ENCODE data around the gene EGFR. TPM values are rescaled to one million over a fixed set of nuclear protein-coding genes. Genes with fewer than 3 reads are reported as not detected.

EGFR gene
- total RNA-seq, 4 donors from 2014 or later = 36.4 to 73.6 (median 38.7) TPM

GRCh38 chr7:55172881-55173609 lies 154.2 kb downstream of the EGFR start:
- H3K4me1 ChIP-seq = peaks cover 0 to 10% of the 10 kb centered on the region in 2 donors
- DNase-seq = no peak
- no peak overlapping the region for H3K4me3 ChIP-seq
- no peaks in the 10 kb centered on the region for H3K9me3 ChIP-seq
- no peak for TF ChIP-seq POLR2A (IDR thresholded peaks at IDR 0.05)
- TF ChIP-seq CTCF (IDR thresholded peaks at IDR 0.05) = no peak
- H3K36me3 ChIP-seq = no peaks in the 10 kb centered on the region
- intact Hi-C loops (cut with DNase I; ENCODE audit: low total_unique reads) = no loop called here
- H3K27ac ChIP-seq = no peak overlapping the region
- H3K27me3 ChIP-seq = no peaks in the 10 kb centered on the region

DNA sequence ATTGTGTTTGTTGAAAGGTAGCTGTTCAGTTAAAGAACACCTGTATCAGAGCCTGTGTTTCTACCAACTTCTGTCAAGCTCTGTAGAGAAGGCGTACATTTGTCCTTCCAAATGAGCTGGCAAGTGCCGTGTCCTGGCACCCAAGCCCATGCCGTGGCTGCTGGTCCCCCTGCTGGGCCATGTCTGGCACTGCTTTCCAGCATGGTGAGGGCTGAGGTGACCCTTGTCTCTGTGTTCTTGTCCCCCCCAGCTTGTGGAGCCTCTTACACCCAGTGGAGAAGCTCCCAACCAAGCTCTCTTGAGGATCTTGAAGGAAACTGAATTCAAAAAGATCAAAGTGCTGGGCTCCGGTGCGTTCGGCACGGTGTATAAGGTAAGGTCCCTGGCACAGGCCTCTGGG lies 154.9 kb downstream of the EGFR start:
- H3K4me3 ChIP-seq = no peak overlapping the region
- DNase-seq = no peak
- H3K27me3 ChIP-seq = no peaks in the 10 kb centered on the region
- TF ChIP-seq CTCF (IDR thresholded peaks at IDR 0.05) (no peak), POLR2A (IDR thresholded peaks at IDR 0.05) (no peak)
- H3K27ac ChIP-seq = no peak overlapping the region
- H3K9me3 ChIP-seq = no peaks in the 10 kb centered on the region
- intact Hi-C loops (cut with DNase I; ENCODE audit: low total_unique reads) = no loop called here
- peaks cover 0 to 11% of the 10 kb centered on the region in 2 donors for H3K4me1 ChIP-seq
- H3K36me3 ChIP-seq = no peaks in the 10 kb centered on the region

DNA sequence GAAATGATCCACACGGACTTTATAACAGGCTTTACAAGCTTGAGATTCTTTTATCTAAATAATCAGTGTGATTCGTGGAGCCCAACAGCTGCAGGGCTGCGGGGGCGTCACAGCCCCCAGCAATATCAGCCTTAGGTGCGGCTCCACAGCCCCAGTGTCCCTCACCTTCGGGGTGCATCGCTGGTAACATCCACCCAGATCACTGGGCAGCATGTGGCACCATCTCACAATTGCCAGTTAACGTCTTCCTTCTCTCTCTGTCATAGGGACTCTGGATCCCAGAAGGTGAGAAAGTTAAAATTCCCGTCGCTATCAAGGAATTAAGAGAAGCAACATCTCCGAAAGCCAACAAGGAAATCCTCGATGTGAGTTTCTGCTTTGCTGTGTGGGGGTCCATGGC lies 155.6 kb downstream of the EGFR start:
- peaks cover 0 to 11% of the 10 kb centered on the region in 2 donors for H3K4me1 ChIP-seq
- DNase-seq = no peak
- H3K9me3 ChIP-seq = no peaks in the 10 kb centered on the region
- intact Hi-C loops (cut with DNase I; ENCODE audit: low total_unique reads) = no loop called here
- H3K27ac ChIP-seq = no peak overlapping the region
- no peaks in the 10 kb centered on the region for H3K36me3 ChIP-seq
- TF ChIP-seq CTCF (IDR thresholded peaks at IDR 0.05) (no peak), POLR2A (IDR thresholded peaks at IDR 0.05) (no peak)
- no peaks in the 10 kb centered on the region for H3K27me3 ChIP-seq
- H3K4me3 ChIP-seq = no peak overlapping the region

- H3K27ac ChIP-seq = no peak overlapping the region
- no peak overlapping the region for H3K4me3 ChIP-seq
- TF ChIP-seq POLR2A (IDR thresholded peaks at IDR 0.05) (no peak), CTCF (IDR thresholded peaks at IDR 0.05) (no peak)
- DNase-seq = no peak
- intact Hi-C loops (cut with DNase I; ENCODE audit: low total_unique reads) = no loop called here
- H3K36me3 ChIP-seq = no peaks in the 10 kb centered on the region
- no peaks in the 10 kb centered on the region for H3K9me3 ChIP-seq
- no peaks in the 10 kb centered on the region for H3K27me3 ChIP-seq
- peaks cover 0 to 11% of the 10 kb centered on the region in 2 donors for H3K4me1 ChIP-seq
Observed at GRCh38 chr7:55174856-55175255, 156.0 kb downstream of the EGFR start.

DNA sequence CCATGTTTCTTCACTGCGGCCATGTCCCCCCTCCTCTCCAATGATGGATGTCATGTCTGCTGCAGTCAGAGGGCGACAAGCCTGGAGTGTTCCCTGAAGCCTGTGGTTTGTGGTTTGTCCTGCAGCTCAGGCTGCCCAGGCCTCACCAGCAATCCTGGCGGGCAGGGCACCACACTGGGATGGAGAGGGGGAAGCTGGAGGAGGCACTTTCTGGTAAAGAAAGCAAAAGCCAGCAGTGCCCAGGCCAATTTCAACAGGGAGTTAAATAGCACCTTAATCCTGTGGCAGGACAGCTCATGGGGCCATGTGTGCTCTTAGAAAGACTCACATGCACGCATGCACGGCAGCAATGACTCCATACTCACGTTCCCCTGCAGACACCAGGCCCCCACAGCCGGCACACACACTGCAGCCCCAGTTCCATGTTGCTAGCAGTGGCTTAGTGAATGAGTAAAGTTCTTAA lies 158.3 kb downstream of the EGFR start:
- H3K27ac ChIP-seq = peak overlapping the region; percentile 71 to 78
- no peaks in the 10 kb centered on the region for H3K9me3 ChIP-seq
- H3K4me3 ChIP-seq = no peak overlapping the region
- no peaks in the 10 kb centered on the region for H3K27me3 ChIP-seq
- DNase-seq = no peak
- no peaks in the 10 kb centered on the region for H3K36me3 ChIP-seq
- intact Hi-C loops (cut with DNase I; ENCODE audit: low total_unique reads) = no loop called here
- TF ChIP-seq POLR2A (IDR thresholded peaks at IDR 0.05) = no peak
- no peak for TF ChIP-seq CTCF (IDR thresholded peaks at IDR 0.05)
- H3K4me1 ChIP-seq = peaks cover 0 to 11% of the 10 kb centered on the region in 2 donors

All from uterus (tissue), 4 donors.